Vagina (tissue), 2 donors: ENCODE results near the gene NDUFS8. TPM values are rescaled to one million over a fixed set of nuclear protein-coding genes. Genes with fewer than 3 reads are reported as not detected.

ENCODE experiments used
- DNase-seq, 2 donors: peaks; one replicate each; pipeline ENCODE4 v3.0.0-alpha.2; 2017; ENCODE audit errors: extremely low spot score in 2 of 2
- H3K27ac ChIP-seq: fragments of 200-600 bp; sonication (generic); one replicate; pipeline ENCODE4 v1.5.1; 2019
- H3K27me3 ChIP-seq: fragments of 200-600 bp; sonication (generic); one replicate; pipeline ENCODE4 v1.5.1; 2019
- H3K36me3 ChIP-seq, 2 donors: fragments of 200-600 bp; sonication (generic); one replicate each; pipeline ENCODE4 v1.5.1; 2017 to 2019
- H3K4me1 ChIP-seq: fragments of 200-600 bp; sonication (generic); one replicate; pipeline ENCODE4 v1.5.1; 2019
- H3K4me3 ChIP-seq, 2 donors: fragments of 200-600 bp; sonication (generic); 1 replicate in 1 of 2; 2 replicates in 1 of 2; pipeline ENCODE4 v1.5.1; 2016 to 2019
- H3K9me3 ChIP-seq: fragments of 200-600 bp; sonication (generic); one replicate; pipeline ENCODE4 v1.5.1; 2019
- POLR2A ChIP-seq, 2 donors: fragments of 450-650 bp; IDR thresholded peaks; one replicate each; pipeline ENCODE4 v1.6.1; 2017; ENCODE audit warnings: antibody characterized with exemption in 2 of 2, mild to moderate bottlenecking in 2 of 2, moderate library complexity in 2 of 2
- POLR2AphosphoS5 ChIP-seq, 2 donors: sonication (generic); formaldehyde crosslinking; IDR thresholded peaks; one replicate each; pipeline ENCODE4 v1.9.0; 2017; ENCODE audit warnings: antibody characterized with exemption in 2 of 2, mild to moderate bottlenecking in 2 of 2, low read depth in 1 of 2; ENCODE audit not compliant: insufficient read depth in 1 of 2
- intact Hi-C: fragments of 100-400 bp; cut with DNase I; formaldehyde crosslinking; loops from one replicate; pipeline ENCODE4 v1.15.1; 2023
- total RNA-seq: library from RNA; depleted of rRNA; stranded (reverse); fragments of >200 nt; gene quantifications from one replicate; pipeline ENCODE4 v1.2.3, GENCODE V29; 2016
- TF ChIP-seq, protein P1 (sequence below), 3 experiments: fragments of 450-650 bp in 2 of 3; fragments of 200-600 bp in 1 of 3; sonication (generic) in 1 of 3; IDR thresholded peaks; one replicate each; pipeline ENCODE4 v1.5.1; 2017 to 2019; ENCODE audit warnings: antibody characterized with exemption in 3 of 3, mild to moderate bottlenecking in 2 of 3, moderate library complexity in 2 of 3

Gene NDUFS8
- total RNA-seq, 1 donor from 2014 or later: 118 TPM

DNA sequence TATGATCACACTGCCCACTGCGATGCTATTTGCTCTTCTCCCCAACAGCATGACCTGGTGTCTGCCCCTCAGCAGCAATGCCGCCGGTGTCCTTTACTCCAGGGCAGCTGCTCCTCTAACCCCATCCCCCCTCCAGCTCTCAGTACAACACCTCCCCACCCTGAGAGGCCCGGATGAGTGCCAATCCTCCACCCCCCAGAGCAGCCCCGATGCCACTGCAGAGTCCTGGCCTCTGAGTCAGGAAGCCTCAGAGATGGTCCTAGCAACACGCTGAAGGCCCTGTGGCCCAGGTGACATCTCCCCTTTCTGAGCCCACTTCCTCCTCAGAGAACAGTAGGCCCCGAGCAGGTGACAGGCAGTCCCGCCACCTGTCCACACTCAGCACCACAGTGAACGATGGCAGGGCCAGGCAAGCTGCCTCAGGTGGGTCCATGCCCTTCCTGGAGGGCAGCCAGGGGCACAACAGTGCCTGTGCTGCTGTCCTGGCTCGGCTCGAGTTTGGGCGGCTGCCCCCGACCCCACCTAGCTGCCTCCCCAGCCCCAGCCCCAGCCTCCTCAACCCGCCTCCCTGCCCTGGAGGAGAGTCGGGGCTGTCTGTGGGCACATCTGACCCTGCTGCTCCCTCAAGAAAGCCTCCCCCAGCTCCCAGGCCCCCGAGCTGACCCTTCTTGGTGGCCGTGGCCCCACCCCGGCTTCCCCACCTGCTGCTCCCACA is 3.9 kb upstream of the NDUFS8 start:
- no peak for DNase-seq
- H3K27me3 ChIP-seq: no peaks in the 10 kb centered on the region
- intact Hi-C loops: no loop called here
- H3K4me3 ChIP-seq: no peak overlapping the region
- peaks cover 19% of the 10 kb centered on the region for H3K4me1 ChIP-seq
- no peak overlapping the region for H3K27ac ChIP-seq
- TF ChIP-seq, protein P1, sequence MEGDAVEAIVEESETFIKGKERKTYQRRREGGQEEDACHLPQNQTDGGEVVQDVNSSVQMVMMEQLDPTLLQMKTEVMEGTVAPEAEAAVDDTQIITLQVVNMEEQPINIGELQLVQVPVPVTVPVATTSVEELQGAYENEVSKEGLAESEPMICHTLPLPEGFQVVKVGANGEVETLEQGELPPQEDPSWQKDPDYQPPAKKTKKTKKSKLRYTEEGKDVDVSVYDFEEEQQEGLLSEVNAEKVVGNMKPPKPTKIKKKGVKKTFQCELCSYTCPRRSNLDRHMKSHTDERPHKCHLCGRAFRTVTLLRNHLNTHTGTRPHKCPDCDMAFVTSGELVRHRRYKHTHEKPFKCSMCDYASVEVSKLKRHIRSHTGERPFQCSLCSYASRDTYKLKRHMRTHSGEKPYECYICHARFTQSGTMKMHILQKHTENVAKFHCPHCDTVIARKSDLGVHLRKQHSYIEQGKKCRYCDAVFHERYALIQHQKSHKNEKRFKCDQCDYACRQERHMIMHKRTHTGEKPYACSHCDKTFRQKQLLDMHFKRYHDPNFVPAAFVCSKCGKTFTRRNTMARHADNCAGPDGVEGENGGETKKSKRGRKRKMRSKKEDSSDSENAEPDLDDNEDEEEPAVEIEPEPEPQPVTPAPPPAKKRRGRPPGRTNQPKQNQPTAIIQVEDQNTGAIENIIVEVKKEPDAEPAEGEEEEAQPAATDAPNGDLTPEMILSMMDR (IDR thresholded peaks at IDR 0.05): no peak
- TF ChIP-seq POLR2A (IDR thresholded peaks at IDR 0.05) (no peak), POLR2AphosphoS5 (IDR thresholded peaks at IDR 0.05; ENCODE audit: insufficient read depth in 1 of 2, low read depth in 1 of 2) (no peak)
- H3K9me3 ChIP-seq: no peaks in the 10 kb centered on the region
- peaks cover 0 to 15% of the 10 kb centered on the region in 2 donors for H3K36me3 ChIP-seq

DNA sequence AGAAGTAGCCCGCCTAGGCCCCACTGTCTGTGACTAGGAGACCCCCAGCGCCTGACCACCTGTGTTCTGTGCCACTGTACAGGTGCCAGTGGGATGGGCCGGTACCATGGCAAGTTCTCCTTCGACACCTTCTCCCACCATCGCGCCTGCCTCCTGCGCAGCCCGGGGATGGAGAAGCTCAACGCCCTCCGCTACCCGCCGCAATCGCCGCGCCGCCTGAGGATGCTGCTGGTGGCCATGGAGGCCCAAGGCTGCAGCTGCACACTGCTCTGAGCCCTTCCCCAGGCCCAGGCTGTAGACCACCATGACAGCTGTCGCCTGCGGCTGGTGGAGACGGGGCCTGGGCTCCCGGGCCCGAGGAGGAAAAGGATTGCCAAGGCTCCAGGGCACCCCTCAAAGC is 2.8 kb upstream of the NDUFS8 start:
- TF ChIP-seq POLR2AphosphoS5 (IDR thresholded peaks at IDR 0.05; ENCODE audit: insufficient read depth in 1 of 2, low read depth in 1 of 2): no peak
- TF ChIP-seq, protein P1 (IDR thresholded peaks at IDR 0.05): no peak
- TF ChIP-seq POLR2A (IDR thresholded peaks at IDR 0.05): no peak
- H3K27ac ChIP-seq: no peak overlapping the region
- no peak for DNase-seq
- H3K36me3 ChIP-seq: peaks cover 0 to 15% of the 10 kb centered on the region in 2 donors
- H3K4me1 ChIP-seq: peaks cover 26% of the 10 kb centered on the region
- no peak overlapping the region for H3K4me3 ChIP-seq
- no peaks in the 10 kb centered on the region for H3K9me3 ChIP-seq
- no peaks in the 10 kb centered on the region for H3K27me3 ChIP-seq
- intact Hi-C loops: no loop called here

- intact Hi-C loops: no loop called here
- TF ChIP-seq POLR2AphosphoS5 (IDR thresholded peaks at IDR 0.05; ENCODE audit: insufficient read depth in 1 of 2, low read depth in 1 of 2) (no peak), POLR2A (IDR thresholded peaks at IDR 0.05) (no peak)
- TF ChIP-seq, protein P1 (IDR thresholded peaks at IDR 0.05): no peak
- Histone ChIP-seq H3K4me3 (no peak overlapping the region), H3K27ac (no peak overlapping the region), H3K36me3 (peaks cover 0 to 22% of the 10 kb centered on the region in 2 donors), H3K27me3 (no peaks in the 10 kb centered on the region), H3K9me3 (no peaks in the 10 kb centered on the region), H3K4me1 (peaks cover 26% of the 10 kb centered on the region)
- no peak for DNase-seq
Observed at GRCh38 chr11:68028802-68029545, 1.5 kb upstream of the NDUFS8 start.

GRCh38 chr11:68031144-68031464 is 623 bp downstream of the NDUFS8 start:
- Histone ChIP-seq H3K27me3 (no peaks in the 10 kb centered on the region), H3K4me1 (peaks cover 26% of the 10 kb centered on the region), H3K27ac (peak overlapping the region; percentile 85), H3K9me3 (no peaks in the 10 kb centered on the region), H3K36me3 (peaks cover 0 to 17% of the 10 kb centered on the region in 2 donors), H3K4me3 (peak overlapping the region; percentile 73 to 84)
- intact Hi-C loops: no loop called here
- TF ChIP-seq POLR2AphosphoS5 (IDR thresholded peaks at IDR 0.05; ENCODE audit: insufficient read depth in 1 of 2, low read depth in 1 of 2) (no peak), POLR2A (IDR thresholded peaks at IDR 0.05) (no peak)
- TF ChIP-seq, protein P1 (IDR thresholded peaks at IDR 0.05): no peak
- no peak for DNase-seq

- no peak overlapping the region for H3K27ac ChIP-seq
- H3K9me3 ChIP-seq: no peaks in the 10 kb centered on the region
- peaks cover 0 to 17% of the 10 kb centered on the region in 2 donors for H3K36me3 ChIP-seq
- intact Hi-C loops: no loop called here
- no peak for DNase-seq
- H3K27me3 ChIP-seq: no peaks in the 10 kb centered on the region
- no peak overlapping the region for H3K4me3 ChIP-seq
- TF ChIP-seq, protein P1 (IDR thresholded peaks at IDR 0.05): no peak
- TF ChIP-seq POLR2AphosphoS5 (IDR thresholded peaks at IDR 0.05; ENCODE audit: insufficient read depth in 1 of 2, low read depth in 1 of 2) (no peak), POLR2A (IDR thresholded peaks at IDR 0.05) (no peak)
- H3K4me1 ChIP-seq: peaks cover 33% of the 10 kb centered on the region
Observed at GRCh38 chr11:68032003-68032402, 1.5 kb downstream of the NDUFS8 start.
